Endothelial cell (in vitro differentiated cells): ENCODE measurements around the gene HS2ST1. TPM values are rescaled to one million over a fixed set of nuclear protein-coding genes. Genes with fewer than 3 reads are reported as not detected.

ENCODE experiments used
- DNase-seq: peaks from one replicate; pipeline ENCODE4 v3.0.0; 2021; ENCODE audit warnings: low spot score
- H3K27ac Mint-ChIP-seq: one replicate; pipeline ENCODE4 v1.8.0; 2021; ENCODE audit warnings: mixed read lengths, inconsistent platforms; ENCODE audit not compliant: unreplicated experiment
- H3K27me3 Mint-ChIP-seq: one replicate; pipeline ENCODE4 v1.8.0; 2021; ENCODE audit warnings: mild to moderate bottlenecking, moderate library complexity, mixed read lengths, inconsistent platforms; ENCODE audit not compliant: unreplicated experiment
- H3K36me3 Mint-ChIP-seq: one replicate; pipeline ENCODE4 v1.8.0; 2021; ENCODE audit warnings: mild to moderate bottlenecking, low read depth, mixed read lengths, inconsistent platforms; ENCODE audit not compliant: unreplicated experiment
- H3K4me1 Mint-ChIP-seq: one replicate; pipeline ENCODE4 v1.8.0; 2021; ENCODE audit warnings: mild to moderate bottlenecking, mixed read lengths, inconsistent platforms; ENCODE audit not compliant: unreplicated experiment
- H3K4me3 Mint-ChIP-seq: one replicate; pipeline ENCODE4 v1.8.0; 2021; ENCODE audit warnings: mild to moderate bottlenecking, mixed read lengths, inconsistent platforms; ENCODE audit not compliant: unreplicated experiment
- H3K9me3 Mint-ChIP-seq: one replicate; pipeline ENCODE4 v1.8.0; 2021; ENCODE audit warnings: mixed read lengths, inconsistent platforms; ENCODE audit not compliant: unreplicated experiment
- CTCF ChIP-seq: fragments of 200-600 bp; sonication (generic); IDR thresholded peaks from one replicate; pipeline ENCODE4 v1.5.0; 2021; ENCODE audit warnings: antibody characterized with exemption; ENCODE audit not compliant: unreplicated experiment
- total RNA-seq: library from RNA; stranded (reverse); fragmentation: NEBNext Ultra II Directional; extraction: Animal tissue kit (Norgen Biotek cat#: 25700); gene quantifications from one replicate; pipeline ENCODE4 v1.2.1, GENCODE V29; 2021; ENCODE audit not compliant: unreplicated experiment

Gene HS2ST1
- total RNA-seq, 1 donor from 2014 or later: 22.1 TPM

GRCh38 chr1:87052961-87053360 lies 138.5 kb downstream of the HS2ST1 start:
- Mint-ChIP-seq H3K27me3 (no peaks in the 10 kb centered on the region), H3K4me3 (no peak overlapping the region), H3K27ac (no peak overlapping the region), H3K9me3 (no peaks in the 10 kb centered on the region), H3K36me3 (no peaks in the 10 kb centered on the region), H3K4me1 (no peaks in the 10 kb centered on the region)
- DNase-seq: no peak
- TF ChIP-seq CTCF: no peak

- no peak overlapping the region for H3K4me3 Mint-ChIP-seq
These were observed 139.0 kb downstream of the HS2ST1 start for GRCh38 chr1:87053446-87053845.

GRCh38 chr1:87056974-87057373 lies 142.5 kb downstream of the HS2ST1 start:
- Mint-ChIP-seq H3K27me3 (no peaks in the 10 kb centered on the region), H3K27ac (no peak overlapping the region), H3K4me3 (no peak overlapping the region), H3K9me3 (no peaks in the 10 kb centered on the region), H3K4me1 (no peaks in the 10 kb centered on the region), H3K36me3 (no peaks in the 10 kb centered on the region)
- no peak for DNase-seq
- TF ChIP-seq CTCF: no peak

More at GRCh38 chr1:87053446-87053845, 139.0 kb downstream of the HS2ST1 start:
- Mint-ChIP-seq H3K9me3 (no peaks in the 10 kb centered on the region), H3K36me3 (no peaks in the 10 kb centered on the region), H3K27ac (no peak overlapping the region), H3K4me1 (no peaks in the 10 kb centered on the region), H3K27me3 (no peaks in the 10 kb centered on the region)
- DNase-seq: no peak
- no peak for TF ChIP-seq CTCF

- no peaks in the 10 kb centered on the region for H3K27me3 Mint-ChIP-seq
- no peaks in the 10 kb centered on the region for H3K4me1 Mint-ChIP-seq
- H3K9me3 Mint-ChIP-seq: no peaks in the 10 kb centered on the region
- no peak overlapping the region for H3K4me3 Mint-ChIP-seq
- no peak overlapping the region for H3K27ac Mint-ChIP-seq
- no peaks in the 10 kb centered on the region for H3K36me3 Mint-ChIP-seq
- DNase-seq: no peak
- TF ChIP-seq CTCF: no peak
These were observed 143.9 kb downstream of the HS2ST1 start for GRCh38 chr1:87058343-87058649.

GRCh38 chr1:87061742-87062156 lies 147.3 kb downstream of the HS2ST1 start:
- Mint-ChIP-seq H3K4me1 (no peaks in the 10 kb centered on the region), H3K27ac (no peak overlapping the region), H3K36me3 (no peaks in the 10 kb centered on the region), H3K4me3 (no peak overlapping the region), H3K9me3 (no peaks in the 10 kb centered on the region), H3K27me3 (no peaks in the 10 kb centered on the region)
- no peak for DNase-seq
- TF ChIP-seq CTCF: no peak
